ENCODE results near the gene ACOXL.

Gene ACOXL

GRCh38 chr2:110881908-110882307, 149.5 kb downstream of the ACOXL start:
- DNase-seq = no peak

- DNase-seq = no peak
Measured at GRCh38 chr2:110883406-110883805, 151.0 kb downstream of the ACOXL start.

GRCh38 chr2:110885256-110885655, 152.9 kb downstream of the ACOXL start:
- DNase-seq = no peak

- no peak for DNase-seq
Measured at GRCh38 chr2:110886826-110887573, 154.6 kb downstream of the ACOXL start.

- DNase-seq = no peak
Measured at GRCh38 chr2:110888411-110888810, 156.0 kb downstream of the ACOXL start.

- DNase-seq = no peak
Measured at GRCh38 chr2:110891626-110892025, 159.3 kb downstream of the ACOXL start.

GRCh38 chr2:110896226-110896625, 163.9 kb downstream of the ACOXL start:
- no peak for DNase-seq

GRCh38 chr2:110897966-110898365, 165.6 kb downstream of the ACOXL start:
- no peak for DNase-seq

GRCh38 chr2:110900191-110900590, 167.8 kb downstream of the ACOXL start:
- no peak for DNase-seq

- no peak for DNase-seq
Measured at GRCh38 chr2:110903548-110903947, 171.2 kb downstream of the ACOXL start.

- DNase-seq = no peak
Measured at GRCh38 chr2:110904116-110904778, 171.9 kb downstream of the ACOXL start.

- no peak for DNase-seq
Measured at GRCh38 chr2:110904779-110905148, 172.4 kb downstream of the ACOXL start.

GRCh38 chr2:110905217-110905616, 172.8 kb downstream of the ACOXL start:
- DNase-seq = no peak

GRCh38 chr2:110906613-110907298, 174.4 kb downstream of the ACOXL start:
- DNase-seq = no peak

GRCh38 chr2:110909501-110909900, 177.1 kb downstream of the ACOXL start:
- DNase-seq = no peak

- DNase-seq = no peak
Measured at GRCh38 chr2:110910423-110910822, 178.1 kb downstream of the ACOXL start.

- no peak for DNase-seq
Measured at GRCh38 chr2:110919738-110920137, 187.4 kb downstream of the ACOXL start.

GRCh38 chr2:110925479-110925878, 193.1 kb downstream of the ACOXL start:
- DNase-seq = no peak

GRCh38 chr2:110927526-110927925, 195.2 kb downstream of the ACOXL start:
- DNase-seq = no peak

- DNase-seq = no peak
Measured at GRCh38 chr2:110929528-110929927, 197.2 kb downstream of the ACOXL start.

- no peak for DNase-seq
Measured at GRCh38 chr2:110931648-110932047, 199.3 kb downstream of the ACOXL start.

- no peak for DNase-seq
Measured at GRCh38 chr2:110933420-110933819, 201.0 kb downstream of the ACOXL start.

- no peak for DNase-seq
Measured at GRCh38 chr2:110934948-110935347, 202.6 kb downstream of the ACOXL start.

- no peak for DNase-seq
Measured at GRCh38 chr2:110940376-110940910, 208.1 kb downstream of the ACOXL start.
